Stimulated activated memory B cell treated with anti-CD40 and anti-IgM and Interleukin-4, amounts not matched to agents 10 μg/mL and 1 μg/mL and 100 μg/mL, for 72 hours (primary cell): ENCODE results near the gene ABCB4.

ENCODE experiments used
- ATAC-seq: fragments of 150-1000 bp; cut with Tn5 transposase; 2 replicates; pipeline ENCODE4 v1.10.0; 2021
- H3K27ac Mint-ChIP-seq: one replicate; pipeline ENCODE4 v1.8.0; 2022; ENCODE audit warnings: mild to moderate bottlenecking, mixed read lengths
- H3K27me3 Mint-ChIP-seq: one replicate; pipeline ENCODE4 v1.8.0; 2022; ENCODE audit warnings: mixed read lengths
- H3K36me3 Mint-ChIP-seq: one replicate; pipeline ENCODE4 v1.8.0; 2022; ENCODE audit warnings: mixed read lengths
- H3K4me1 Mint-ChIP-seq: one replicate; pipeline ENCODE4 v1.8.0; 2022; ENCODE audit warnings: mixed read lengths
- H3K4me3 Mint-ChIP-seq: one replicate; pipeline ENCODE4 v1.8.0; 2022; ENCODE audit warnings: mild to moderate bottlenecking, moderate library complexity, mixed read lengths
- H3K9me3 Mint-ChIP-seq: one replicate; pipeline ENCODE4 v1.8.0; 2022; ENCODE audit warnings: mixed read lengths

The ABCB4 gene

DNA sequence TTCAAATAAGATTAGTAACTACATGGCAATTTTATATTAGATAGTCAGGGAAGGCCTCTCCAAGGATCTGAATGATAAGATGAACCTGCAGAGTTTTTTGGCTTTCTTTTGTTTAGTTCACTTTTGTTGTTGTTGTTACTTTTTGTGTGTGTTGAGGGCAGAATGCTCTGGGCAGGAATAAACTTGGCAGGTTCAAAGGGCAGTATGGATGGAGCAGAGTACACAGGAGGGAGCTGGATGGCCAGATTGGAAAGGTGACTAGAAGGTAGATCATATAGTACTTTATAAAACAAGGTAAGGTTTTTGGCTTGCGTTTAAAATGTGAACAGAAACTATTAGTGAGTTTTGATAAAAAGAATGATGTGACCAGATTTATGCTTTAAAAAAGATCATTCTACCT is 112.1 kb downstream of the ABCB4 start:
- H3K27me3 Mint-ChIP-seq = no peaks in the 10 kb centered on the region
- no peak overlapping the region for H3K4me3 Mint-ChIP-seq
- no peak for ATAC-seq
- no peaks in the 10 kb centered on the region for H3K9me3 Mint-ChIP-seq
- H3K36me3 Mint-ChIP-seq = peaks cover 7% of the 10 kb centered on the region
- H3K4me1 Mint-ChIP-seq = no peaks in the 10 kb centered on the region
- H3K27ac Mint-ChIP-seq = no peak overlapping the region

DNA sequence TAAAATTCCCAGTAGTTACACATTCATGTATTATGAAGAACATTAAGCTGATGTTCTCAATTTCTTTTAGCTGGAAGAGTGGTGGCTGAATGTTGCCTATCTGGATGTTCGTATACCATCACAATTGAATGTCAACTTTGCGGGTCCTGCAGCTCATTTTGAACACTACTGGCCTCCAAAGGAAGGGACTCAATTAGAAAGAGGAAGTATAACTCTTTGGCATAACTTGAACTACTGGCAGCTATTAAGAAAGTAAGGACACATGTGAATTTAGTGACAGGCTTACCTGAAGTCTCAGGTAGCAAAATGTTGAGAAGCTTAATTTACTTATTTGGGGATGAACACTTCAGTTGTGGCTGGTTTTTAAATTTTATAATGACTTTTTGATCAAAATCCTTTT is 114.2 kb downstream of the ABCB4 start:
- no peaks in the 10 kb centered on the region for H3K27me3 Mint-ChIP-seq
- H3K9me3 Mint-ChIP-seq = no peaks in the 10 kb centered on the region
- peaks cover 19% of the 10 kb centered on the region for H3K36me3 Mint-ChIP-seq
- H3K4me3 Mint-ChIP-seq = no peak overlapping the region
- no peaks in the 10 kb centered on the region for H3K4me1 Mint-ChIP-seq
- no peak for ATAC-seq
- H3K27ac Mint-ChIP-seq = no peak overlapping the region

DNA sequence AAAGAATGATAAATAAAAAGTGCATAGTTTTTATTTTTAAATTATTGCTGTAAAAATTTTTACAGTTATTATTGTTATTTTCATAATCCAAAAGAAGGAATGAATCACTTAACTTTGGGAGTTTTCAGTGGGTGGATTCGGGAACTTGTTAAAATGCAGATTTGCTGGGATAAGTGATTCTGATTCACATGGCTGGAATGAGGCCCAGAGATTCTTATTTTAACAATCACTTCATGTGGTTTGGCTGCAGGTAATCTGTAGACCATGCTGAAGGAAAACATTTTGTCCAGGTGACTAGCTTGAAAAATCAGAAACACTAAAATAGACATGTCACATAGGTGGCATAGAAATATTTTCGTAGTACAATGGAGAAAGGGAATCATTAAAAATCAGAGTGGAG is 116.1 kb downstream of the ABCB4 start:
- Mint-ChIP-seq H3K4me3 (no peak overlapping the region), H3K4me1 (no peaks in the 10 kb centered on the region), H3K9me3 (no peaks in the 10 kb centered on the region), H3K27ac (no peak overlapping the region), H3K36me3 (peaks cover 39% of the 10 kb centered on the region), H3K27me3 (no peaks in the 10 kb centered on the region)
- no peak for ATAC-seq

DNA sequence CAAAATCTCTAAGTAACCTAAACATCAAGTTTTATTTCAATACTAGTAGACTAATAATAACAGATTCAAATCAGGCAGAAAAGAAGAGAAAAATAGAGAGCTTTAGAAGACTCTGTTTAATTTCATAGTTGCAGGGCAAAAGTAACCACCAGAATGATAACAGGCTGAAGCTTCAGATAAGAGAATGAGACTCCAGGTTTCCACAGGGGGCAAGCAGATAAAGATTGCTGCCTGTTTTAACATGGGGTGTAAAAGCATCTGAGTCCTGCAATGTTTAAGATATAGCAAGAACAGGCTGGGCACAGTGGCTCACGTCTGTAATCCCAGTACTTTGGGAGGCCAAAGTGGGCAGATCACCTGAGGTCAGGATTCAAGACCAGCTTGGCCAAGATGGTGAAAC is 119.0 kb downstream of the ABCB4 start:
- ATAC-seq = no peak
- Mint-ChIP-seq H3K36me3 (peaks cover 49% of the 10 kb centered on the region), H3K4me3 (no peak overlapping the region), H3K9me3 (no peaks in the 10 kb centered on the region), H3K27ac (no peak overlapping the region), H3K4me1 (no peaks in the 10 kb centered on the region), H3K27me3 (no peaks in the 10 kb centered on the region)

DNA sequence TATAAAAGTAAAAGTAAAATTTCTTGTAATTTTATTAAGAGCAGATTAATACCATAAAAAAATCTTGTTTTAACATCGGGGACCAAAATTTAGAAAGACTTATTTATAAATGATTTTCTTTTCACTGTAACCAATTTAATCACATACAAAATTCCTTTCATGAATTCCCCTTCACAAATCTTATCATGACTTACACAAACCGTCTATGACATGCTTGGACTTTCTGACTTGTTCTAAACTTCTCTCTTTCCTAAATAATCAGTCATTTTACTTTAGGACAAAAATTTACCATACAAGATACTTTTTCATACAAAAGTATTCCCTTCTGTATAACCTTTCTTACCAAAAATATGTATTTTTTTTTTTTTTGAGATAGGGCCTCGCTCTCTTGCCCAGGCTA is 120.7 kb downstream of the ABCB4 start:
- H3K9me3 Mint-ChIP-seq = no peaks in the 10 kb centered on the region
- no peaks in the 10 kb centered on the region for H3K27me3 Mint-ChIP-seq
- H3K27ac Mint-ChIP-seq = no peak overlapping the region
- no peak for ATAC-seq
- no peak overlapping the region for H3K4me3 Mint-ChIP-seq
- H3K4me1 Mint-ChIP-seq = no peaks in the 10 kb centered on the region
- peaks cover 59% of the 10 kb centered on the region for H3K36me3 Mint-ChIP-seq
